ENCODE data around the gene FAM110A.
"Not testable (repeated sequence)": the region's sequence is repeated elsewhere in the genome, so short reads cannot be mapped to it uniquely, and the experiment has no call there.

Gene FAM110A

DNA sequence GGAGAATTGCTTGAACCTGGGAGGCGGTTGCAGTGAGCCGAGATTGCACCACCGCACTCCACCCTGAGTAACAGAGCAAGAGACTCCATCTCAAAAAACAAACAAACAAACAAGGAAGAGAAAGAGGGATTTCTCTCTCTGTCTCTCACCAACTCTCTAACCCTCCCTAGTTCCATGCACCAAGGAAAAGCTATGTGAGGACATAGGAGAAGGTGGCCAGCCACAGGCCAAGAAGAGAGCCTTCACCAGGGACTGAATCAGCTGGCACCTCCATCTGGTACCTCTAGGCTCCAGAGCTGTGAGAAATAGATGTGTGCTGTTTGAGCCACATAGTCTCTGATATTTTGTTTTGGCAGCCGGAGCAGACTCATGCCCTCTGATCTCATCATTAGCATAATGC lies 9.0 kb upstream of the FAM110A start:
- no peak for DNase-seq

GRCh38 chr20:824916-825315 lies 8.6 kb upstream of the FAM110A start:
- no peak for DNase-seq

- DNase-seq, result no peak
Observed at GRCh38 chr20:825710-826421, 7.6 kb upstream of the FAM110A start.

DNA sequence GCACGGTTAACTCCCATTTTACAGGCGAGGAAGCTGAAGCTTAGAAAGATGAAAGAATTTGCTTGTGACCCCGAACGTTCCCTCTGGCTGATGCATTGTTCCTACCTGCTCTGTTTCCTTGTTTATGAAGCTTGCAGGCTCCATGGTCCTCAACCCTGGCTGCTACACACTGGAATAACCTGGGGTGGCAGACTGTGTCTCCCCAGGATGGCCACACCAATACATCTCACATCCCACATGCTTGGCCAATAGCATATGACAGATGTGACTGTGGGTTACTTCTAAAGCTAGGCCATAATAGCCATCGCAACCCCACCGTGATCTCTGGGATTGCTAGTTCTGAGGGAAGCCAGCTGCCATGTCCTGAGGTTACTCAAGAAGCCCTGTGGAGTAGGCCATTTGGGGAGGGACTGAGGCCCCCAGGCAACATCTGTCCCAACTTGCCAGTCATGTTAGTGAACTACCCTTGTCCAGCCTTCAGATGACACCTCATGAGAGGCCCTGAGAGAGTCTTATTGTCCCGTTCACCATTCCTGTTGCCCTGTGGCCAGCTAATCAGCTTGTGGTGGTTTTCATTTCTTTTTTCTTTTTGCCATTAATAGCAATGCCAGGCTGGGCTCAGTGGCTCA lies 6.7 kb upstream of the FAM110A start:
- DNase-seq, result no peak

DNA sequence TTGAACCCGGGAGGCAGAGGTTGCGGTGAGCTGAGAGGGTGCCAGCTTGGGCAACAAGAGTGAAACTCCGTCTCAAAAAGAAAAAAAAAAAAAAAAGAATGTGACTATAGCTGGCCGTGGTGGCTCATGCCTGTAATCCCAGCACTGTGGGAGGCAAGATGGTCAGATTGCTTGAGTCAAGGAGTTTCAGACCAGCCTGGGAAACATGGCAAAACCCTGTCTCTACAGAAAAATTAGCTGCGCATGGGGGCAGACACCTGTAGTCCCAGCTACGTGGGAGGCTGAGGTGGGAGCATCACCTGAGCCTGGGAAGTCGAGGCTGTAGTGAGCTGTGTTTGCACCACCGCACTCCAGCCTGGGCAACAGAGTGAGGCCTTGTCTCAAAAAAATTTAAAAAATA lies 5.5 kb upstream of the FAM110A start:
- DNase-seq, result not testable (repeated sequence)

GRCh38 chr20:828987-829386 lies 4.5 kb upstream of the FAM110A start:
- no peak for DNase-seq

DNA sequence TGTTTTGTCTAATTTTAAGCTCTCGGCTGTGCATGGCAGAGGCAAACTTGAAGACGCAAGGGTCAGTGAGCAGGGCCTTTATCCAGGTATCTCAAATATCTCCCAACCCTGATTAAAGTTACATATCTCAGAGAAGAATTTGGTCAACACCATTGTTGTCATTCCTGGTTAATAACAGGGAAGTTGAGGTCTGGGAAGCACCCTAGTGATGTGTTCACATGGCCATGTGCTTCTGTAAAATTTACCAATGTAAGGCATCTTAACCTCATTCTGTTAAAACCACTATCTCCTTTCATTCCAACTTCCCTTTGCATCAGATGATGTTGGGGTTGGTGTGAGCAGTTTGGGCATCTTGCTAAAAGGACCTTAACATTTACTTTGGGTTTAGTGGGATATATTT lies 4.0 kb upstream of the FAM110A start:
- DNase-seq, result no peak

- DNase-seq, result no peak
Observed at GRCh38 chr20:830011-830521, 3.4 kb upstream of the FAM110A start.

DNA sequence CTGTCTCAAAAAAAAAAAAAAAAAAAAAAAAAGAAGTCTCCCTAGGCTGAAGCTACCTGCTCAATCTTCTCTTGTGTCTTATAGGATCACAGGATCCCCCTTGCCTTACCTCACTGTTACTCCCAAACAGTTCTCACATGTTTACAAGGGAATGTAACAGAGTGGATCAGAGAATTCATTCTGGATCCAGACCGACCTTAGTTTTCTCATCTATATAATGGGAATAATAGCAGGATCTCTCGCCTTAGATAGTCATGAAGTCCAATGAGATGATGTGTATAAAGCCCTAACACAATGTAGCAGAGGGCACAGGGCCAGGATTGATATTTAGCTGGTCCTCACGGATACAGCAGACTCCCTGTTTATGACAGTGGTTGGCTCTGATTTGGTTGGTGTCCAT lies 2.3 kb upstream of the FAM110A start:
- DNase-seq, result no peak

DNA sequence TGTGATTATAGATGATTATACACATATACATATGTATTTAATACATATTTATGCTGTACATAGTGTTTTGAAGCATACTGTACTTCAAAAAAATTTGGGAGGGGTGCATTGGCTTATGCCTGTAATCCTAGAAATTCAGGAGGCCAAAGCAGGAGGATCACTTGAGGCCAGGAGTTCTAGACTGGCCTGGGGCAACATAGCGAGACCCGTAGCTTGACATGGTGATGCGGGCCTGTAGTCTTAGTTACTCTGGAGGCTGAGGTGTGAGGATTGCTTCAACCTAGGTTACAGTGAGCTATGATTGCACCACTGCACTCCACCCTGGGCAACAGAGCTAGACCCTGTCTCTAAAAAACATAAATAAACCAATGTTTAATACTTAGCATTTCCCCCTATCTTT lies 1.6 kb upstream of the FAM110A start:
- no peak for DNase-seq

DNA sequence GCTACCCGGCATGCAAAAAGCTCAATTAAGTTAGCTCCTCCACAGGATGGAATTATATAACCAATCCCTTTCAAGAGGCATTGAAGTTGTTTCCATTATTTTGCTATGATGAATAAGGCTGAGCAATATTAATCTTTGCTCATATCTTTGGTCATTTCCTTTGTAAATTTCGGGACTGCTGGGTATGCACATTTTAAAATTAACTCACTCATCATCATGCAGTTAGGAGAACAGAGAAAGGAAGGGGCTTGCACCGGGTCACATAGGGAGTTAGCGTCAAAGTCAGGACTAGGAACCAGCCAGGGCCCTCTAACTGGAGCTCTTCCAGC lies 430 bp upstream of the FAM110A start:
- no peak for DNase-seq

GRCh38 chr20:834151-834746 lies 734 bp downstream of the FAM110A start:
- DNase-seq, result no peak

DNA sequence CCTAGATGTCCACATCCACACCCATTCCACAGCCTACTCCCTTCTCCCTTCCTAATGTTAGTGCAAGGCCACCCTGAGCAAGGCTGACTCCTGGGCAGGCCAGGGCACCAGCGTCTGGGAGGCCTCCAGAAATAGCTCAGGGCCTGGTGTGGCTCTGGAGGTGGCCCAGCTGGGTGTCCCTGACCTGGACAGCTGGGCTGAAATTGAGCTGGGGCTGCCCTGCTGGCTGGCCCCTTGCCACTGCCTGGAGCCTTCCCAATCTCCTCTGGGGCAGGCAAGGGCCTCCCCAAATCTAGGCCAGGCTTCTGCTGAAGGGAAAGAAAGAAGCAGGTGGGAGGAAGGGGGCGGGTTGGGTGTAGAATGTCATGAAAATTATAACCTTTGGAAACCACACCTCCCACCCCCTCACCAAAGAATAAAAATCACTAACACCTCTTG lies 2.1 kb downstream of the FAM110A start:
- DNase-seq, result peak; percentile 58

DNA sequence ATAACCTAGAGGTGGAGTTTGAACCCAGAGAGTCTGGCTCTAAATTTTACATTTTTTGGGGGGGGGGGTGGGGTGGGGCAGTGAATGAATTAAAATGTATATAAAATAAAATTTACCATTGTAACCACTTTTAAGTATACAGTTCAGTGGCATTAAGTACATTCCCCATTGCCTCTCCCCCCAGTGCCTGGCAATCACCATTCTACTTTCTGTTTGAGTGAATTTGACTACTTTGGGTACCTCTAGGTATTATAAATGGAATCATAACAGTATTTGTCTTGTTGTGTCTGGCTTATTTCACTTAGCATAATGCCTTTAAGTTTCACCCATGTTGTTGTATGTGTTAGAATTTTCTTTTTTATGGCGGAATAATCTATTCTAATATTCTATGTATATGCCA lies 2.7 kb downstream of the FAM110A start:
- DNase-seq, result no peak

DNA sequence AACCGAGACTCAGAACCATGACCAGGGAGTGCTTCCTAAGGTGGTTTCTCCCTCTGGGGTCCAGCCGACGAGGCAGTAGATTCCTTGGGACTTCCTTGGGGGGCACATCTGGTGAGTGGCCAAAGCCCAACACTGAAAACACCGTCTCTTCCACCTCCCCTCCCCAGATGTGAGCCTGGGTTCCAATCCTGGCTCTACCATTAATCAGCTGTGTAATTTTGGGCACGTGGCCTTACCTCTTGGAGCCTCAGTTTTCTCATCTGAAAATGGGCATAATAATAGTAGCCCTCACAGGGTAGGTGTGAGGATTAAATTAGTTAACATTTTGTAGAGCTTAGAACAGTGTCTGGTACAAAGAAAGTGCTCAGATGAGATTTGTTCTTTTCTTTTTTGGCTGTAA lies 5.5 kb downstream of the FAM110A start:
- DNase-seq, result no peak

DNA sequence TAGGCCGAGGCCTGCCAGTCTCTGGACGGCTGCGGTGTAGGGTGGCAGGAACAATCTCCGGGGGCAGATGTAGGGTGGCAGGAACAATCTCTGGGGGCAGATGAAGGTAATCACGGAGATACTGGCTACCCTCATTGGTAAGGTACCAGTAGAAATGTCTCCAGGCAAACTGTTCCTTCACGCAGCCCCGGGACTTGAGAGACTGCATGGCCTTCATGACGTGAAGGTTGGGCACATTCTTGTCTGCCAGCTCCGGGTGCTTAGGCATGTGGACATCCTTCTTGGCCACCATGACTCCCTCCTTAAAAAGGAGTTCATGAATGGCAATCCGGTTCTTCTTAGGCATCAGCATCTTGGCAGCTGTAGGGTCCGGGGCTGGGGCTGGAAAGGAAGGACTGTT lies 6.1 kb downstream of the FAM110A start:
- DNase-seq, result no peak

- DNase-seq, result no peak
Observed at GRCh38 chr20:840503-840857, 7.0 kb downstream of the FAM110A start.

DNA sequence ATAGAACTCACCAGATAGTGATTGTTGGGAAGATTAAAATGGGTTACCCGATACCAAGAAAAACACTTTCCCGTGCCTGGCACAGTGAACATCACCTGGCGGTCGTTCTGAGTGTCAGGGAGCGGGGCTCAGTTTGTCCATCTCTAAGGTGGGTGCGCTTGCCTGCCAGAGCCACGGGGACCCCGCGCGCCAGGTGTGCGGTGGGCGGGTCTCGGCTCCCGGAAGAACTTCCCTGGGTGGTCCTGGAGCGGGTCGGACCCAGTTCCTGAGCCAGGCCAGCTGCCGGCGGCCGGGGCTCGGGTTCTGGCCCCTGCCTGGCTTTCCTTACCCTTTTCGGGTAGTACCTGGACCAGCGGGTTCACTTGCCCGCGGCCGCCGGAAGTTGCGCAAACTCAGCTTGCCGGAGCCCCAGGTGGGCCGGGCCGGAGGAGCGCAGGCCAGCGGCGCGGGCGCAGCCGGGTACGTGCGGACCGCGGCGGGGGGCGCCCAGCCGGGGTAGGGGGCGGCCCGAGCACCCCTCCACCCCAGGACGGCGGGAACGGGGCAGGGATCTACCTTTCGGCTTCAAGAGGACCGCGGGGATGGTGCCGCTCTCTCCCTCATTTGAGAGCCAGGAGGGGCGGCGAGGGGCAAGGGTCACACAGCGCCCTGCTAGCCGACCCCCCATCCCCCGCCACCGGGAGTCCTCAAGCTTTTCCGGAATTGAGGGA lies 7.5 kb downstream of the FAM110A start:
- DNase-seq, result no peak

DNA sequence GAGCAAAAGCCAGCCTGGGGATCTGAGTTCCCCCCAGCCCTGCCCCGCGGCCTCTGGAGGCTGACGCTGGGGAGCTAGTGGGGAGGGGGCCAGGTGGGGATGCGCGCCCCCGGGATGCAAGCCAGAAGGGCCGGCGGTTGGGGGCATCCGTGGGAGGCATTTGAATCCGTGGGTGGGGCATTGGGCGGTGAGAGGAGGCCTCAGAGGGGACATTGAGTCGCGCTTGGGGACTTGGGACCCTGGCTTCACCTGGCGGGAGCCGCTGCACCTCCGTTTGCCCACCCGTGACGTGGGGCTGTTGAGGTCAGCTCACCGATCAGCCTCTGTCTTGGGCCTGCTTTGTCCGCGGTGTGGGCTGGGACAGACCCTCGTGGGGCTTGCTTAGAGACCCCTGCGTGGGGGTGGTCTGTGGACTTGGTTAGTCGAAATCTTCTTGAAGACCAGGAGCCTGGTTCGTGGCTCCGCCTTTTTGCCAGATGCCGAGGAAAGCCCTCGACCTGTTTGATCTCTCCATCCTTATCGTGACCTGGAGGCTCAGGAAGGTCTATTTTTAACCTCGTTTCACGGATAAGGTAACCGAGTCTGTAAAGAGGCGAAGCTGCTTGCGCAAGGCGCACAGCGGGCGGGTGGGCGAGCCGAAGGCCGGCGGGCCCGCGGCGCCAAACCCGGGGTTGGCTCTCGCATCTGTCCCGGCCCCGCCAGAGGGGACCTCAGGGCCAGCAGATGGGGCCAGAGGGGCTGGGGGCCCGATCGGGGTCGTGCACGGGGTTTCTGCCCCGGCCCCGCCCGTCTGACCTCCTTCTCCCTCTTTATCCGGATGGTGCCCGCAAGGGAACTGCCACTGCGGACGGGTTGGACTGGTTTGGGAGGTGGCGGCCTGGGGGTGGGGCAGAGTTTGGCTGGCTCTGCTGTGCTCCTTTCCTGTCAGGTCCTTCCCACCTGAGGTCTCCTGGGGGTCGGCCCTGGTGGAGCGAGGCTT lies 8.3 kb downstream of the FAM110A start:
- no peak for DNase-seq

- no peak for DNase-seq
Observed at GRCh38 chr20:842547-842940, 9.0 kb downstream of the FAM110A start.

DNA sequence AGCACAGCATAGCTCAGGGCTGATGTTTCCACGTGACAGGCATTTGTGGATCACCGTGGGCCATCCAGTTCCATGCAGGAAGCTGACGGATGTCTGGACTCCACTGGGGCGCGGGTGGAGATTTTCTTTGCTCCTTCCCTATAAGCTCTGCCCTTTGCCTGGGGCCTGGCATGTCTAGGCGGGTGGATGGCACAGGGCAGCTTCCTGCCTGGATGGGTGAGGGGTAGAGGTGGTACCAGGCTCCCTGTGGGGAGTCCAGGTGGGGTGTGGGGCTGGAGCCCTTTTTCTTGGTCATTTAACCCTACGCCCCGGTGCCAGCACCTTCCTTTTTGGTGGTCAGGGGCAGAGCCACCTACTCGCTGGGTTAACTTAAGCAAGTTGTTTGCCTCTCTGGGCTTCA lies 10.4 kb downstream of the FAM110A start:
- DNase-seq, result no peak

DNA sequence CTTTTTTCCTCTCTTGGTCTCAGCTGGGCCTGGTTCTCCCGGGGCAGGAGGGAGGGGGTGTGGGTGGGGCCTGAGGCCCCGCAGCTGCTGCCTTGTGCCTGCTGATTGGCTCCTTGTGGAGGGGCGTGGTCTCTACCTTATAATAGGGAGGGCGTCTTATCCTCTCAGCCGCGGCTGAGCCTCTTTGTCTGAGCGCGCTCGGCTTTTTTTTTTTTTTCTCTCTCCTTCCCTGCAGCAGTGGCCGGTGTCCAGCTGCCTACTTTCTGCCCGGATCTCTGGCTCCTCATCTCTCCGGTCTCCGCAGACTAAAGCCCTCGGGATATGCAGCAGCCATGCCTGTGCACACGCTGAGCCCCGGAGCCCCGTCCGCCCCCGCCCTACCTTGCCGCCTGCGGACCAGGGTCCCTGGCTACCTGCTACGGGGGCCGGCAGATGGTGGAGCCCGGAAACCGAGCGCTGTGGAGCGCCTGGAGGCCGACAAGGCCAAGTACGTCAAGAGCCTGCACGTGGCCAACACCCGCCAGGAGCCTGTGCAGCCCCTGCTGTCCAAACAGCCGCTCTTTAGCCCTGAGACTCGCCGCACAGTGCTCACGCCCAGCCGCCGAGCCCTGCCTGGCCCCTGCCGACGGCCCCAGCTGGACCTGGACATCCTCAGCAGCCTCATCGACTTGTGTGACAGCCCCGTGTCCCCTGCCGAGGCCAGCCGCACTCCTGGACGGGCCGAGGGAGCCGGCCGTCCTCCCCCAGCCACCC lies 11.1 kb downstream of the FAM110A start:
- peak; percentile 90 for DNase-seq
